Retina (tissue), 1 donor: ENCODE measurements around the gene CACNG5.

ENCODE experiments used
- DNase-seq: peaks from one replicate; pipeline ENCODE4 v3.0.0-alpha.2; 2016

Gene CACNG5

GRCh38 chr17:66906321-66907278 is 71.7 kb downstream of the CACNG5 start:
- DNase-seq, result peak; percentile 86

- DNase-seq, result no peak
Observed at GRCh38 chr17:66909804-66910373, 75.0 kb downstream of the CACNG5 start.

- DNase-seq, result no peak
Observed at GRCh38 chr17:66910651-66911285, 75.9 kb downstream of the CACNG5 start.

GRCh38 chr17:66915204-66915611 is 80.3 kb downstream of the CACNG5 start:
- no peak for DNase-seq

- DNase-seq, result no peak
Observed at GRCh38 chr17:66915792-66916191, 80.9 kb downstream of the CACNG5 start.

GRCh38 chr17:66916946-66917345 is 82.0 kb downstream of the CACNG5 start:
- DNase-seq, result no peak

GRCh38 chr17:66918896-66919295 is 84.0 kb downstream of the CACNG5 start:
- no peak for DNase-seq

- DNase-seq, result peak; percentile 71
Observed at GRCh38 chr17:66920435-66920834, 85.5 kb downstream of the CACNG5 start.

GRCh38 chr17:66920950-66921349 is 86.0 kb downstream of the CACNG5 start:
- no peak for DNase-seq

- DNase-seq, result no peak
Observed at GRCh38 chr17:66923886-66924285, 89.0 kb downstream of the CACNG5 start.

- DNase-seq, result no peak
Observed at GRCh38 chr17:66925811-66926500, 91.0 kb downstream of the CACNG5 start.

- no peak for DNase-seq
Observed at GRCh38 chr17:66928949-66929348, 94.0 kb downstream of the CACNG5 start.

GRCh38 chr17:66929591-66929990 is 94.7 kb downstream of the CACNG5 start:
- no peak for DNase-seq

GRCh38 chr17:66930933-66931332 is 96.0 kb downstream of the CACNG5 start:
- no peak for DNase-seq

GRCh38 chr17:66932311-66932710 is 97.4 kb downstream of the CACNG5 start:
- DNase-seq, result no peak

GRCh38 chr17:66934040-66934439 is 99.1 kb downstream of the CACNG5 start:
- DNase-seq, result no peak
